ENCODE results near the gene ADSS1.

DNA sequence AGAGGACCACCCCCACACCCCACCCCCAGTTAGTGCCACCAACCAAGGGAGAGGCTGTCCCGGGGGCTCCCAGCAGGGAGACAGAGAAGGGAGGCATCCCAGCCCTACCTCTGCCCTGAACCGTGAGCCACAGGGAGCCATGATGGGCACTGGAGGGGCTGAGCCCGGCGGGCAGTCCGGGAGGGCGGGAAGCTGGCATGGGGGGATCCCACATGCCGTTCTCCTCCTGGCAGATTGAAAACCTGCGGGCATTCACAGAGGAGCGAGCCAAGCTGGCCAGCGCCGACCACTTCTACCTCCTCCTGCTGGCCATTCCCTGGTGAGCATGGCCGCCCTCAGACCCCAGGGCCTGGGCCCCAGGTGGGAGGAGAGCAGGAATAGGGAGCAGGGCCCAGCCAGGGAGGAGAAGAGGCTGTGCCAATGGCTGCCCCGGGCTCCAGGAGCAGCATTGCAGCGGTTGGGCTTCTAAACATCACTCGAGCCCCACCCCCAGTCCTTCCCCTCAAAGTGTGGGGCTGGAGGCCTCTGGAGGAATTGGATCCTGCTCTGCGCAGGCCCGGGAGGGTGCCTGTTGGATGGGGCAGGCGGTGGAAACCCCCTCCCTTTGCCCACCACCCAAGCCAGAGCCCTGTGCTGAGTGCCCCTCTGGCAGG, 14.5 kb upstream of the ADSS1 start:
- TF ChIP-seq GATA3 (IDR thresholded peaks at IDR 0.05; ENCODE audit: low read depth, low read length), result no peak
- no peak for TF ChIP-seq GATA2 (IDR thresholded peaks at IDR 0.05; ENCODE audit: low read depth, low read length)

Measured in SH-SY5Y (cell line).